Inflammatory macrophage (primary cell): ENCODE data around the gene PAIP2.
A peak's percentile ranks its signal among the peaks of the same experiment; 100 is the strongest.
"Not testable (repeated sequence)": the region's sequence is repeated elsewhere in the genome, so short reads cannot be mapped to it uniquely, and the experiment has no call there.

Source experiments
- DNase-seq, 2 donors: peaks; one replicate each; pipeline ENCODE4 v3.0.0-alpha.2; 2020 to 2022

PAIP2 gene

DNA sequence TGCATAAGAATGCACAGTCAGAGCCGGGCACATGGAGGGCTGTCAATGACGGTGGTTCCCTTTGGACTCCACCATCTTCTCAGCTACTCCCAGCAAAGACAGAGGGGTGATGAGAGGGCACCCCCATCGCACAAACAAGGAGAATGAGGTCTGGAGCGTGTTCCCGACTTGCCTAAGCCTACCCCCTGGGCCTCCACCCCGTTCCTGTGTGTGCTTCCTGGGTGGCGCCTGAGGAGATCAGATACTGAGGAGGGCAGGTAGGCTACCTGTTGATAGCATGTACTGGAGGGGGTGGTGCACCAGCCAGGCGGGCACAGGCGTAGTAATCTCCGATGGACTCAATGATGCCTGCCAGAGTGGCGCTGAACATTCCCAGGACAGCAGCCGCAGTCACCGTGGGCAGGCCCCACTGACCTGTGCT is 37.3 kb downstream of the PAIP2 start:
- DNase-seq, result no peak

DNA sequence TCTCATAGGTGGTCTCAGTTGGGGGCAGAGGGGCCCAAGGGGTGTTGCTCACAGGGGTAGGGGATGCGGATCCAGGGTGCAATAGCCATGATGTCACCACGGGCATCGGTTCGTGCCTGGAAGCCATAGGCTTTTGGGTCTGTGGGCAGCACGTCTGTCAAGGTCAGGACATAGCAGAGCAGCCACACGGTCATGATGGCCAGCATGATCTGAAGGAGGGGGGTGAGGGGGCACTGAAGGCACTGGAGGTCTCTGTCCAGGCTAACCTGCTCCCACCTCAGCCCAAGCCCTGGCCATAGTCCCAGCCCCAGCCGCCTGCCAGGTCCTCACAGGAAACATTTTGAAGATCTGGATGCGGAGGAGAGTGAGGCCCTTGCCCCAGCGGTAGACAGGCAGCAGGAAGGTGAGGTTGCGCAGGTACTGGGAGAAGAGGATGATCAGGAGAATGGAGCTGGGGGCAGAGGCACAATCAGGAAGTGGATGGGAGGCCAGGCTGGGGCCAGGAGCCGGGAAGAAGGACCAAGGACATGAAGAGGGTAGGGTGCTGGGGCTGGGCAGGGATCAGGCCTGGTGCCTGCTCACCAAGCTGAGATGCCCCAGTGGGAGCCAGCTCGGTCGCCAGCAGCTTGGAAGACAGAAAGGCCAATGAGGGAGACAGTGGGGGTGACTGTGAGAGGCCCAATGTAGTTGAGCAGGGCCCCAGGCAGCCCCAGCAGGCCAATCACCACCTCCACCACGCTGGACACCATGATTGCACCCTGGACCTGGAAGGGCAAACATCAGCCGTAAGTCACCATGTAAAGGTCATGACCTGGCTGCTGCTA is 38.2 kb downstream of the PAIP2 start:
- no peak for DNase-seq

DNA sequence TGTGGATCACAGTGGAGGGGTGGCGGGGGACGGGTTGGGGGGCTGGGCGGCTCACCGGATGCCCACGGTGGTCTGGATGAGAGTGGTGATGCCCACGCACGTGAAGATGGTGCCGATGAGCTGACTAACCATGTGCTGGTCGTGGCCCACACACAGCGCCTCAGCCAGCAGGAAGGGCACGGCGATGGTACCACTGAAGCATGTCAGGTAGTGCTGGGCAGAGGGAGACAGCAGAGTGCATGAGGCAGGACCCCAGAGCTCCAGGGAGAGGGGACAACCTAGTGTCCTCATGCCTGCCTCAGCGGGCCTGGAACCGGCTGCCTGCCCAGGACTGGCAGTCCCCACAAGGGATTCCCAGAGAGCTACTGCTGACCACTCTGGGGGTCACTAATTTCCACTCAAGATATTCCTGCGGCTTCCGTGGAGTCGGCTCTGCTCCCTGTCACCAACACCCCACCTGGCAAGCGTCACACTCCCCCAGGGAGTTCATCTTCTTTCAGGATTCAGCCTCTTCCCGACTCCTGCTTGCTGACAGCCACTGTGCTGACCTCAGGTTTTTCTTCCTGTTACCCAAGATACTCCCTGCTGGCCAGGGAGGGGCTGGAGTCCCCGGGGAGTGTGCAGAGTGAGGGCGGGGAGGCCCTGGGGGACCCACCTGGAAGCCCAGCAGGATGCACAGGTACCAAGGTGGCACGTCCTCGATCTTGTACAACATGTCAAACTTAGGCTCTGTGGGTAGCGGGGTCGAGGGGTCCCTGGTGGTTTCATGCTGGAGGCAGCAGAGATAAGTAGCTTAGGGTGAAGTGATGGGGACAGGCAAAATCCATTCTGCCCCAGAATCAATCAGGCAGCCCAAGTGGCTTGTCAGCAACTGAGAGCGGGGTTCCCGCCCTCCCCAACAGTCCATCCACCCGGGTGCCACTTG is 40.4 kb downstream of the PAIP2 start:
- no peak for DNase-seq

DNA sequence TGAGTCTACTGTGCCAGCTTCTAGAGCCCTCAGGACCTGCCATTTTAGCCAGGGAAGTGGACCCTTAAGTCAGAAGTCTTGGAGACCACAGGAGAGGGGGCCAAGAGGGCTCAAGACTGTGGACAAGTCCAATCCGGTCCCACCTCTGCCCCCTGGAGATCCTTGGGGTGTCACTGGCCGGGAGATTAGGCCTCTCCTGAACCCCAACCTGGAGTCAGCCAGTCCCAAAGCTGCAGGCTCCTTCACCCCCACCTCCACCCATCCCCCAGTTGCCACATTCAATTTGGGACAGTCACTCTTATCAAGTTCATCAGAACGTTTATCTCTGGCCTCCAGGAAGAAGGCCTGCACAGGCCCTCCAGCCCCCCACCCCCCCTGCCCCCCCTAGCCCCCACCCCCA is 41.2 kb downstream of the PAIP2 start:
- no peak for DNase-seq

DNA sequence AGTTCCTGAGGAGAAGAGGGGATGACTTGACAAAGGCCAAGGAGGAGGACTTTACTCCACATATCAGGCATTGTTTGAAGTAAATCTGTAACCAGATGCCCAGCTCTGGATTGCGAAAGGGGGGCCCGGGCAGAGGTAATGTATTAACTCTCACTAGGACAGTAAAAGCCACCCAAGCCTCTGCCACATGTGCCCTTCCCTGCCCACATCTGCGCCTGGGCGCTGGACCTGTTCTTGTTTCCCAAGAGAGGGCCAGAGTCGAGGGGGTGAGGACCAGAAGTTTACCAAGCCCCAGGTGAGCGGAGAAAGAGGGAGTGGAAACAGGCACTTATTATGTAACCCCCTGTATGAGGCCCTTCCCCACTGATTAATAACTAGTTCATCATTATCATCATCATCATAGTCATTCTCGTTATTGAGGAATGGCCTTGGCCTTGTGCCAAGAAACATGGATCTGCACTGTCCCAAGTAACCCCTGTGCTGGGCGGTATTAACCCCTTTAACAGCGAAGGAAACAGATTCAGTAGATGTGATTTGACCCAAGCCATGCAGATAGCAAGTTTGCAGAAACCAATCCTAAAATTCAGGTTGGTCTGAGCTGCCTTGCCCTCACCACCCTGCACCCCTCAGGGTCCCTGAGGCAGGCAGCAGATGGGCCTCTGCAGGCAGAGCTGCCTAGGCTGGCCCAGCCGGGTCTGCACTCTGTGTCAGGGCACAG is 41.8 kb downstream of the PAIP2 start, which contains the start of gene SLC23A1:
Gene SLC23A1 (minus strand): TSS at position 23 of the 718 bp plus-strand sequence. CDS start 44 bp downstream, outside the sequence.
- no peak for DNase-seq

DNA sequence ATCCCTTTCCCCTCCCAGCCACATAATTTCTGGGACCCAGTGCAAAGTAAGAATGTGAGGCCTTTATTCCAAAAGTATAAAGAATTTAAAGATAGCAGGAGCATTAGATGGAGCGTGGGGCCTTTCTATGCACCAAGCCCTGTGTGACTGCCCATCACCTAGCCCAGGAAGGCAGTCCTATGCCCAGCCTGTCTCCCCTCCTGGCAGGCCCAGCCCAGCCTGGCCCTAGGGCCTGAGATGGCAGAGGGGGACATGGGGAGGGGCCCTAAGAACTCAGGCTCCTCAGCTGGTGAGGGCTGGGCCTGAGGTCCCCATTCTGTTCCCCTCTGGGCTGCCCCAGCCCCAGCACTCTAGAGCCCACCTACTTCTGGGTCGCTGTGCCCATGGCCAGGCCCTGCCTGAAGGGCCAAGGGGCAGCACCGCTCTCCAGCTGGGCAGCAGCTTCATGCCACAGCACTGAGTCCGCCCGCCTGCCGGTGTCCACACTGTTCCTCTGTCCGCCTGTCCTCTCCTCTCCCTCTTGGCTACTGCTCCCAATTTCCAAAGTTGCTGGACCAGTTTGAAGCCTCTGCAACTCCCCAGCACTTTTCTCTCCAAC is 42.4 kb downstream of the PAIP2 start:
- no peak for DNase-seq

DNA sequence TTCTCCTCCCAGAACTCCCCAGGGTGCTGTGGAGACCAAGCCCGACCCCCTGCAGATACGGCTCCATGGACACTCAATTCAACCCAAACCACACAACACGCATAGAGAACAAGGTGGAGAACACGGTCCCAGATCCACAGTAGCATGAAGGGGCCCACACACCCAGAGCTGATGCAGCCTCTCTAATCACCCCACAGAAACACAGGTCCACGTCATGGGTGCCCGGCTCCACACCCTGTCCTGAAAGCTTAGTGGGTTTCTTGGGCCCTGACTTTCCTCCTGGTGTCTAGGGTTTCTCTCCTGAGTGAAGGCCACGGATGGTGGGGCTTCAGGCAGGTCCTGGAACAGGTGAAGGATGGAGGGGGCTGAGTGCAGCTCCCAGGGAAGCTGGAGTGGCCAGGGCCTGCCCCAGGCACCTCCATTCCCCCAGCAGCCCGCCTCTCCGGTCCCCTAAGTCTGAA is 43.0 kb downstream of the PAIP2 start:
- no peak for DNase-seq

DNA sequence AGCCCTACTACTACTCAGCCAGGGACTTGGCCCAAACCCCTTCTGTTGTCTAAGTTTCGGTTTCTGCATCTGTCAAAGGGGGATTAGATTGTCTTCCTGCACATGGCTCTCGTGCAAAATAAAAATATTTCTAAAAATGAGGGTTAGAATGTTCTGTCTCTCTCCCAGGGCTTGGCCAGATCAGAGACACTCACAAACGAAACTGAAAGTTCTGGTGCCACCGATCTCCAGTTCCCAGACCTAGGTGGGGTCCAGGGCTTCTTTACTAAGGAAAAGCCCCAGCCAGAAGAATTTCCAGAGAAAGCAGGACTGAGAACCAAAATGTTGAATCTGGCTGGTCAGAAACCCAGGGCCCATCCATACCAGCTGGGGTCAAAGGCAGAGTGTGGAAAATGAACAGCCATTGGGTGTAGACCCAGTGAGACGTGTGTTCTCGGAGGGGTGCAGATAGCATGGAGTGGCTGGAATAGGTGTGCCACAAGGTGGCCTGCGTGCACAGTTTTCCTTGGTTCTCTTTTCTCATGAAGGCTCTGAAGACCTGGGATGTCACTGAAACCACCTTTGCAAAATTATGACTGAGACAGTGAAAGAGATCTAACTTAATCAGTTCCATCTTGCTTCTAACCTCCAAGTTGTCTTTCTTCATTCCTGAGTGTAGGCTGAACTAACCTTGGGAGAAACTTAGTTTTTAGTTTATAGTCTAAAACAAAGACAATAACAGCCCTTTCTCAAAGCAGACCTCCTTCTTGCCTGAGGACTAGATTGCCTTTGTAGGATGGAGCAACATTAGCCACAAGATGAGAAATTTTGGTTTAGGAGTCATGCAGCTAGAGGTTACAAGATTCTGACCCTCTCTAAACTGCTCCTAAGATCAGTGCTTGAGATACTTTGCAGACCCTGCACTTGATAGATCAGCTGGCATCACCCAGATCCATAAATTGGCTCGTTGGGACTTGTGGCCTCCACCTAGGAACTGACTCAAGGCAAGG is 43.7 kb downstream of the PAIP2 start:
- DNase-seq, result peak; percentile 27 to 47

DNA sequence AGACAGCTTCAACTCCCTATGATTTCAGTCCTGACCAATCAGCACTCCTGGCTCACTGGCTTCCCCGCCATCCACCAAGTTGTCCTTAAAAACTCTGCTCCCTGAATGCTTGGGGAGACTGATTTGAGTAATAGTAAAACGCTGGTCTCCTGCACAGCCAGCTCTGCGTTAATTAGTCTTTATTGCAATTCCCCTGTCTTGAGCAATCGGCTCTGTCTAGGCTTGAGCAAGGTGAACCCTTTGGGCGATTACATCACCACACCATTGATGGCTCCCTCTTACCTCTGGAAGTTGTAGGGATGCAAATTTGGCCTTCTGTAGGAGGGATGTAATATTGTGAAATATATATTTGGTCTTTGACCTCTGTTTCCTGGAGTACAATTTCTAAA is 44.4 kb downstream of the PAIP2 start:
- peak in 1 of 2 donors; percentile 26 for DNase-seq

DNA sequence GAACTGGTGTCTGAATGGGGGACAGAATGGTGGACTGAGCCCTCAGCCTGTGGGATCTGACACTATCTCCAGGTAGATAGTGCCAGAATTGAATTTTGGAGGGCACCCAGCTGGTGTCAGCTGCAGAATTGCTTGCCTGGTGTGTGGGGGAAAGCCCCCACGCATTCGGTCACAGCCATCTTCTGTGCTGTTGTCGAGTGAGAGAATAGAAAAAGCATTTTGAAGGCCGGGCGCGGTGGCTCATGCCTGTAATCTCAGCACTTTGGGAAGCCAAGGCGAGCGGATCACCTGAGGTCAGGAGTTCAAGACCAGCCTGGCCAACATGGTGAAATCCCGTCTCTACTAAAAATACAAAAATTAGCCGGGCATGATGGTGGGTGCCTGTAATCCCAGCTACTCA is 45.3 kb downstream of the PAIP2 start:
- DNase-seq, result not testable (repeated sequence)

DNA sequence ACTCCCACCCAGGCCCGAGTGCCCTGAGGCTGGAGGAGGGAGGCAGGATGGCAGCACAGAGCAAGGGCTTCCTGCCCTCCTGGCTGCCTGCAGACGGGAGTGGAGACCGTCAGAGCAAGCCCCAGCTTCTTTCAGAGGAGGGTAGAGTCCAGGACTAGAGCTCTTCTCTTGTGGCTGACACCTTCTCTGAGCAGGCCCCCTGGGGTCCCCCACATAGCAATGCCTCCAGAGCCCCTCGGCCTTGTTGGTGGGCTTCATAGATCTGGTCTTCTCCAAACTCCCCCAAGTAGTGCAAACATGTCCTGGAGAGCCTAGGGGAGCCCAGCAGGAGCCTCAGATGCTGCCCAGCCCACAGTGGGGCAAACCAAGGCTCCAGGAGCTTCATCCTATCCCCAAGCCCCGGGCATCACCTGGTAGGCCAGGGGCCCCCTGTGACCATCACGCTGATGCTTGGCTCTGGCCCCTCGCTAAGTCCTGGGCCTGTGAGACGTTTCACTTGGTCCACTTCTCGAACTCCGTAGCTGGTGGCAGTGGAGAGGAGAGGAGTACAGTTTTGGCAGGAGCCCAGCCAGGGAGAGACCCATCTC is 46.0 kb downstream of the PAIP2 start:
- no peak for DNase-seq

DNA sequence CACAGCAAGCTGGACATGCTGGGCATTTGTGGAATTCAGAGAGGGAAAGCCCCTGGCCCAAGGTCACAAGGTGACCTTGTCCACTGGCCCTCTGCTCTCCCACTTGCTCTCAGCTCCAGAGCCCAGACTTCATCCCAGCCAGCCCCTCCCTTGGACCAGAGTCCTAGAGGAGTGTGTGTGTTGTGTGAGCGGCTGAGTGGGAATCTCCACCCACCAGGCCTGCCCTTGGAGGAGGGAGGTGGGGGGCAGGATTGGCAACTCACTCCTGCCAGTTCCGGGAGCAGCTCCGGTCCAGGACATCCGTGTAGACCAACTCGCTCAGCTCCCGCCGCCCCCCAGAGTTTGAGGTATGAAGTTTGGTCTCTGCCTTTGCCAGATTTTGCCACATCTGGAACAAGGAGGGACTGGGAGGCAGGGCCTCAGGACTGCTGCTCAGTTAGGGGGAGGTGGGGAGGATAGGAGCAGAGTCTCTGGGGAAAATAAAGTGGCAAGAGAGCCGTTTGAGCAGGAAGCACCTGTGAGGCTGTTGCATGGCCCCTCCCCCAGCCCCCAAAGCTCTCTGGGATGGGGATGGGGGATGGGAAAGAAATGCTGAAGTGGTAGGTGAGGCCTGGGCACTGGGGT is 46.7 kb downstream of the PAIP2 start:
- DNase-seq, result no peak

DNA sequence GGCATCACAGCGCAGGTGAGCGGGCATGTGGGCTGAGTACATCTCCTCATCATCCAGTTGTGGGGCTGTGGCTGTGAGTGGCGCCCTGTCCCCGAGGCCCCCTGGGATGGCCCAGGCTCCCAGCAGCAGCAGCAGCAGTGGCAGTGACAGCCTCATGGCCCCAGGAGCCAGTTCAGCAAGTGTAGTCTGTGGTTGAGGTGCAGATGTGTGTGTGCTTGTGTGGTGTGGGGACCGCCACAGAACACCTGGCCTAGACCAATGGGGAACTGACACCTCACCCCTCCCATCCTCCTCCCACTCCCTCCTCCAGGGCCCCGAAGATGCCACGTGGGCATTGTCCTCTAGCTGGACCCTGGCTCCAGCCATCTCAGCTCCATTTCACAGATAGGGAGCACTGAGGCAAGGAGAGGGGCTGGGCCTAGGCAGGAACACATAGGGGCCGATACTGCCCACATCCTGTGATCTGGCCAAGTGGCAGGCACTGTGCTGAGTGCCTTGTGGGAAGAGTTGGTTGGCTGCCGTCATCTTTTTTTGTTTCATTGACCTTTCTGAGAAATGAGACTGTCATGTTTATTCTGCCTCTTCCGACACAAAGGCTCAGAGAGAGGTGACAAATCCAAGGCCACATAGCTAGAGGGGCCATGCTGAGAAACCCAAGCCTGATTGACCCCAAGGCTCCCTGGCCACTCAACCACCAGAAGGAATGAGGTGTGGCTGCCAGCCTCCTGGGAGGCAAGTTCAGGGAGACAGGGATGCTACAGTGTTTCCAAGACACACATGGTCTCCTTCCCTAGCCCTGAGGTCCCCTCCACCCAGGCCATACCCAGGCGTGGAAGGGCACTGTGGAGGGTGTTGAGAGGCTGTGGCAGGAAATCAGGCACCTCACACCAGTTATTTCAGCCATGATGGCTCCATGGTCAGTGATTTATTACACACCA is 48.3 kb downstream of the PAIP2 start, which contains the start of gene MZB1:
Gene MZB1 (minus strand): TSS at position 213 of the 938 bp plus-strand sequence. CDS start 57 bp downstream, at position 156.
- no peak for DNase-seq

DNA sequence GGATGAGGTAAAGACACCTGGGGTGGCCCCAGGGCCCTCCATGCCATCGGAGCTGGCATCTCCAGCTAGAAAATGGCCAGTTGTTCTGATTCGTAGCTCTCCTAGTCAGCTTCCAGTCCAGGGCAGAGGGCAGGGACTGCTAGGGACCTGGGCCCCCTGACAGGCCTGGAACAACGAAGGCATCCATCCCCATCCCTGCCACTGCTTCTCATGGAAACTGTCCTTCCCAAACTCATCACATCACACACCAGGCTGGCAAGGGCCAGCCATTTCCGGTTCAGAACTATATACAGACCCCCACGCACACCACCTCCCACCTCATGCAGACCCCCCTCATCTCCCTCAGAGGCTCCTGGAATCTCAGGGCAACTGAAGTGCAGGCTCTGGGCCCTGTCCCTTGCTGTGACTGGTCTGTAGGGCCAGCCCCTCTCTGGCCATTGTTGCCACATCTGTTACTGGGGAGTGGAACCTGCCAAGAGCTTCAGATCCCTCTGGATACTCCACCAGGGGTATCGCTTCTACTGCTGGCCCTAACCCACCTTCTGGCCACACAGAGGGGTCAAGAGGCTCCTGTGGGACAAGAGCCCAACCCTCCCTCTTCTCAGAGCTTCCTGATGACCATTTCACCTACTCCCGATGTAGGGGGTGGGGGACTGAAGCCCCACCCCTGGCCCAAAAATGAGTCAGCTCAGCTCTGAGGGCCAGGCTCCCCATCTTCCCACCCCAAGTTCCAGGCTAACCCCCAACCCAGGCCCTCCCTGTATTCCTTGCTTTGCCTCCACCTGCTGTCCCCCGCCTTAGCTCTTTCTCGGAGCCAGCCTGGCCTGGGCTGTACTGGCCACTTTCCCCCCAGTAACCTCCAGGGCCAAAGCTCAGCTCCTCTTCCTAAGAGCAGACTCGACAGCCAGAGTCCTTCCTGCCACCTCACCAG is 49.2 kb downstream of the PAIP2 start:
- no peak for DNase-seq

DNA sequence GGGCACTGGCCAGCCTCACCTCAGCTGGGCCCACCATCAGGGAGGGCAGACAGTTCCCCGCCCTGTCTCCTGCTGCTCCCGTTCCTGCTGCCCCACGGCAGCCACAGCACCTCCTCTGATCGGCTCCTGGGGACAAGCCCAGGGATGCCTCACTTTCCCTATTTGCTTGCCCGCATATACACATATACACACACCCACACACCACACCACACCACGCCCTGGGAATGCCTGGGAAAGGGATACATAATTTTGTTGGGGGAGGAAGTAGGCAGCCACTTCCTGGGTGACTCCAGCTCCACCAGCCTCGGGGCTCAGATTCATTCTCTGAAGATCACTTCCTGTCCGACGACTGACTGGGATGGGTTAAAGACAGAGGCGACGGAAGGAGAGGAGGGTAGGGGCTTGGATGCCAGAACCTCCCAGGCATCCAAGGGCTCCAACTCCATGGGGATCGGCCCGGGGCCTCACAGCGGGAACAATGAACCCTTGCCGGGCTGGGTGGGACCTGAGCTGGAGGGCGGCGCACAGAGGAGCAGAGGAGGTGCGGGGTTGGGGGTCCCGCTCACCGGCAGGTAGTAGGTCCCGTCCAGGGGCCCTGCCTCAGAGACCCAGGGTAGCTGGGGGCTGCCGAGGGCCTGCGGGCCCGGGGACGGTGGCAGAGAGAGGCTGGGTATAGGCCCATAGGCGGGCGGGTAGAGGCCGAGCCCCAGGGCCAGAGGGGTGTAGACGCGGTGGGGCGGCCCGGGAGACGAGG is 50.1 kb downstream of the PAIP2 start:
- peak in 1 of 2 donors; percentile 46 for DNase-seq

DNA sequence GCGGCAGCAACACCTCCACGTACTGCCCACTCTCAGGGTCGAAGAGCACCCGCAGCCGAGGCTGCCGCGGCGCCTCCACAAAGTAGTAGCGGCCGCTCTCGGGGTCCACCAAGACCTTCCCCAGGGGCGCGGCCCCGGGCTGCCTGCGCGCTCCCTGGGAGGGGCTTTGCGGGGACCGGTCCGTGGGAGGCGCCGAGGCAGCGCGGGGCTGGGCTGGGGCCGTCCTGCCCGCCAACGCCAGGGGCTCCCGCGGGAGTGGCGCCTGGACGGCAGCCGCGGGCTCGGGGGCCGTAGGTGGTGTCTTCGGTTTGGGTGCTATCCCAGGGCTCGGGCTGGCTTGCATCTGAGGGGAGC is 50.6 kb downstream of the PAIP2 start:
- no peak for DNase-seq
